GM12891 (cell line): Measurements from ENCODE around the gene ADSL.

Source experiments
- POLR2A ChIP-seq: IDR thresholded peaks from 2 replicates; pipeline ENCODE4 v1.6.1; 2011; ENCODE audit warnings: low read depth, low read length, control low read depth
- SPI1 ChIP-seq: IDR thresholded peaks from 2 replicates; pipeline ENCODE4 v1.6.1; 2011; ENCODE audit warnings: low read depth, low read length, control low read depth
- TAF1 ChIP-seq: IDR thresholded peaks from 2 replicates; pipeline ENCODE4 v1.6.1; 2011; ENCODE audit warnings: low read depth, low read length, control low read depth

- no peak for TF ChIP-seq POLR2A
- no peak for TF ChIP-seq SPI1
- no peak for TF ChIP-seq TAF1
Observed at GRCh38 chr22:40323681-40324171, 22.6 kb upstream of the ADSL start.
